ENCODE results near the gene CACNA2D4.
"Not testable (repeated sequence)": the region's sequence is repeated elsewhere in the genome, so short reads cannot be mapped to it uniquely, and the experiment has no call there.

Gene CACNA2D4

GRCh38 chr12:1829306-1829900 is 89.0 kb downstream of the CACNA2D4 start:
- no peak for DNase-seq

GRCh38 chr12:1828856-1829255 is 89.6 kb downstream of the CACNA2D4 start:
- DNase-seq: no peak

DNA sequence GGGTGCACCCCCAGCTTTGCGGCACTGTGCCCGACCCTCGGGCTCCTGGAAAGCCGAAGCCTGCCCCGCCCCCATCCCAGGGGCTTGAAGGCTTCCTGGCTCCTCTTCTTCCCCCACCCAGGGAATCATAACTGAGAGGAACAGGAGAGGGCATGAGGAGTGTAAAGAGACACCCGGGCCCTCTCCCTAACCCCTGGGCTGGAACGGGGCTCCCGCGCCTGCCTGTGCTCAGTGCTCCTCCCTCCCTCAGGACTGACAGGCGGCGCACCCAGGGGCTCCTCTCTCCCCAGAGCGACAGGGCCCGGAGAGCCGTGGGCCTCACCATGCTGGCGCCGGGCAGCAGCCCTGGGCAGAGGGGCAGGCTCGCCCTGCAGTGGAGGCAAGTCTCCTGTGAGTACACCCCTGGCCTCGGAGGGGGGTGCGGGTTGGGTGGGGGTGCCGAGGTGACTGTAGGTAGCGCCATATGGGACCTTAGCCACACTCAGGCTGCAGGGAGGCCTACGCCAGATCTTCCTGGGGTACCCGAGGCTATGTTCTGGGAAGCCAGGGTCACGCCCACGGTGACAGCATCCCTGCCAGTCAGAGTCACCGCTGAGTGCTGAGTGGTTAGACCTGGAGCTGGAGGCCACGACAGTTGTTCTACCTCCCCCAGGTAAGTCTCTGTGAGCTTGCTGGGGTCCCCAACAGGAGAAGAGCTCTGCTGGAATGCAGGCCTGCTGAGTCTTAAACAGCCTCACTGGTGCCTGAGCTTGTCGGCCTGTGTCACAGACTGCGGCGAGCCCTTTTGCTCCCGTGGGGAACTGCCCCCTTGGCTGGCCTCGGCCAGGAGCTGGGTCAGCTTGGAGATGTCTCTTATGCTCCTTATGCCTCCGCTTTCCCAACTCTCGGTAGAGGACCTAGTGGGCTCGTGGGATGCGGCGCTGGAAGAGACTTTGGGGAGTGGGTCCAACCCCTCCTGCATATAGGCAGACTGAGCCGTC is 90.3 kb downstream of the CACNA2D4 start:
- DNase-seq: no peak

- no peak for DNase-seq
Measured at GRCh38 chr12:1826867-1827705, 91.4 kb downstream of the CACNA2D4 start.

DNA sequence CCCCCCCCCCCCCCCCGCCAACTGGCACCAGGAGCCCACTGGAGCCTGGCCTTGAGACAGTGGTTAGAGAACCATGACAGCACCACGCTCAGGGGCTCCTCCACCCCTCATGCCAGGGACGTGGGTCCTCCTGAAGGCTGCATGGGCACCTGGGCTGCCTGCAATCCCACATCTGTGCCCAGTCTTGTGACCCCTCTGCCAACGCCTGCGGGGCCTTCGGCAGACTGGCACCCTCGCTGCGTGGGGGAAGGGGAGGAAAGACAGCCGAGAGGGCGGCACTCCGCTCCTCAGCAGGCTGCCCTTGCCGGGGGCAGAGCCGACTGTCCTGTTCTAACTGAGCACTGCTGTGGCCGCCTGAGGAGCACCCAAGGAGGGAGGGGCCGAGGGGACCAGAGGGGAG is 92.1 kb downstream of the CACNA2D4 start:
- no peak for DNase-seq

DNA sequence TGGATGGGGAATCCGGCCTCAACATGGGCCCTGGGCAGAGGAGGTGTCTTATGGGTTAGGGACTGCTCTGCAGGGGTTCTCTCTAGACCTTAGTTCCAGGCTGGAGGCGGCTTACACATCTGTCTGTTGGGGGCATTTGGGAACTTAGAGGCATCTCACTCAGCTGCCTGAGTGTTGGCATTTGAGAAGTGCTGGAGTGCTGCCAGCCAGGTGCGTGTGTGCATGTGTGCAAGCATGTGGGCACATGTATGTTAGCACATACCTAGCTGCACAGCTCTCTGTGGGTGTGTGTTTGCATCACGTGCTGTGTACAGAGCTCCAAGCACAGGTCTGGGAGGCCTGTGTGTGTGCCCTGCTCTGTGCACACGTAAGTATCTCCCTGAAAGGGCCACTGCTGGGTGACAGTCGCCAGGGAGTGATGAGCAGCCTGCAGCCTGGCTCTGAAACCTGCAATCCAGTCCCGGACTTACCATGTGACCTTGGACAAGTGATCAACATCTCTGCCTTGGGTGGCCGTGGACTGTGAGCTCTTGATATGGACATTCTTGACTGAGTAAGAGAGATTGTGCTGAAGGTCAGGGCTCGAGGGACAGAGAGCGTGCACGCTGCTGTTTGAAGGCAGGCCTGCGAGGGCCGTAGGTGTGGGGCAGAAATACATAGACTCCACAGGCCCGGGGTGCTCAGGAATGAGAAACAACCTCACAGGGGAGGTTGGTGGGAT is 92.9 kb downstream of the CACNA2D4 start:
- DNase-seq: no peak

DNA sequence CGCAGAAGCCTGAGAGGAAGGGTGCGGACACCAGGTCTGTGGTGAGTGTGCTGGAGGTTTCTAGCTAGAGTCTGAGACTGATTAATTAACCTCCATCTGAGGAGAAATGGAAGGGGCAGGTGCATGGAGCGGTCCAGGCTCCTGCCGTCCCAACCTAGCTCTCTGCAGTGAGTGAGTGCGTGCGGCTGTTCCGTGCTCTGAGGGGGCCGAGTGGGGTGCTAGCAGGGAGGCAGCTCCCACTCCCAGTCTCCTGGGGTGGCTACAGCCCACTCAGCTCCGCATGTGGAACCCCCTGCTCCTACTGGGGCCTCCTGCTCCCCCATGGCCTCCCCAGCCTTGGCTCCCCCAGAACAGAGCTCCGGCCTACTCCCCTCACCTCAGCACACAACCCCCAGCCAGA is 95.2 kb downstream of the CACNA2D4 start:
- DNase-seq: no peak

- no peak for DNase-seq
Measured at GRCh38 chr12:1822699-1823098, 95.8 kb downstream of the CACNA2D4 start.

GRCh38 chr12:1821805-1822204 is 96.6 kb downstream of the CACNA2D4 start:
- DNase-seq: no peak

- DNase-seq: no peak
Measured at GRCh38 chr12:1820896-1821291, 97.6 kb downstream of the CACNA2D4 start.

- DNase-seq: no peak
Measured at GRCh38 chr12:1820191-1820895, 98.1 kb downstream of the CACNA2D4 start, which contains the start of gene LRTM2. LRTM2 (plus strand) TSS chr12:1820565; CDS start chr12:1828149, 7,584 bp downstream.

GRCh38 chr12:1819571-1819970 is 98.9 kb downstream of the CACNA2D4 start:
- DNase-seq: no peak

- DNase-seq: no peak
Measured at GRCh38 chr12:1819050-1819449, 99.4 kb downstream of the CACNA2D4 start.

DNA sequence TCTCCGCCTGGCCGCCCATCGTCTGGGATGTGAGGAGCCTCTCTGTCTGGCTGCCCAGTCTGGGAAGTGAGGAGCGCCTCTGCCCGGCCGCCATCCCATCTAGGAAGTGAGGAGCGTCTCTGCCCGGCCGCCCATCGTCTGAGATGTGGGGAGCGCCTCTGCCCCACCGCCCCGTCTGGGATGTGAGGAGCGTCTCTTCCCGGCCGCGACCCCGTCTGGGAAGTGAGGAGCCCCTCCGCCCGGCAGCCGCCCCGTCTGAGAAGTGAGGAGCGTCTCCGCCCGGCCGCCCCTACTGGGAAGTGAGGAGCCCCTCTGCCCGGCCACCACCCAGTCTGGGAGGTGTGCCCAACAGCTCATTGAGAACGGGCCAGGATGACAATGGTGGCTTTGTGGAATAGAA is 100.5 kb downstream of the CACNA2D4 start:
- DNase-seq: not testable (repeated sequence)

DNA sequence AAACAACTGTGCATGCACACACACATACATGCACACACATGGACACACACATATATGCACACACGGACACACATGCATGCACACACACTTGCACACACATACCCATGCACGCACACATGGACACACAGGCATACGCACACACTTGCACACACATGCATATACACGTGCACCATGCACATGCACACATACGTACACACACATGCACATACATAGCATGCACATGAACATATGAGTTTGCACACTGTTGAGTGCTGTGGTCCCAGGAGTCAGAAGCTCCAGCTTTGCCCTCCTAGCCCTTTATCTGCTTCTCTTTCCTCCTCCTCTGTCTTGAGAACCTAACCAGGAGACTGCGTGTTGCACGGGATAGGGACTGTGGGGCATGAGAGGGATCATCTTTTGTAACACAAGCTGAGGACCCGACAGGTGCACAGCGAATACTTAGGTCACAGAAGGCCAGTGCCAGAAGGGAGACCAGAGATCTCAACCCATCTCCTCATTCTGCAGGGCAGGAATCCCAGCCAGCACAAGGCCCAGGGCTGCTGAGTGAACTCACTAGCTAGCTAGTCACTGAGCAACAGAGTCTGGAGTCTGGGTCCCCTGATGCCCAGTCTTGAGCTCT is 101.6 kb downstream of the CACNA2D4 start:
- DNase-seq: no peak

DNA sequence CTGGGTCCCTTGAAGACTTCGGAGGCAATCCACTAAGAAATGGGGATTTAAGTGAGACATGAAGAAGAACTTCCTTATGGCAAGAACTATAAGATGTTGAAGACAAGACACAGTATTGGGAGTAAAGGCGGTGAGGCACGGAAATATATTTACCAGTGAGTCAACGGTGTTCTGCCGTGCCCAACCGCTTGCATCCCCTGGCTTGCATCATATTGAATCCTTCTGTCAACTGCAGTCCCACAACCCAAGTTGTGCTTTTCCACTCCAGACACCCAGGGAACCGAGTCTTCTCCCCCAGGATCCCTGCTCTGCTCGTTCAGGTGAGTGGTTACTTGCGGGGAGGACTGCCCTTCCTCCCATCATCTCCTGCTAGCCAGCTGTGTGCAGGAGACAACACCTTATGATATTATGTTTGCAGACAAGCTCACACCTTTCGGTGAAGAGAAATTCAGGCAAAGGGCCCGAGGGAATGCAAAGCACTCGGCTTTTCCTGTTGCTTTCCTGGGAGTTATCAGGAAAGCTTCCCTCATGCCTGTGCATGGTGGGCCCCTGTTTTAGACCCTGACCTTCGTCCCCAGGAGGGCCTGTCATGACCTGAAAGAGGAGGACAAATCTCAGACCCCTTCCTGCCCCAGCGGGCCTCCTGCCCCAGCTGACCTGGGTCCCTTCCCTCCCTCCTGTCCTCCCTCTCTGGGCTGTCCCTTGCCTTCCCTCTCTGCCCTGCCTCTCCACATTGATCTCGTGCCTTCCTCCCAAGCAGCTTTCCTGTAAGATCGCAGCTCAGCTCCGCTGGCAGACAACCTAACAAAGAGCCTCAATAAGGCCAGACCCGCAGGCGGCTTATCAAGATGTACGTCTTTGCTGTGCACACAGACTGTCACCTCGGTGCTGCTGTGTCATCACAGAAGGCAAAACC is 102.4 kb downstream of the CACNA2D4 start:
- DNase-seq: no peak

DNA sequence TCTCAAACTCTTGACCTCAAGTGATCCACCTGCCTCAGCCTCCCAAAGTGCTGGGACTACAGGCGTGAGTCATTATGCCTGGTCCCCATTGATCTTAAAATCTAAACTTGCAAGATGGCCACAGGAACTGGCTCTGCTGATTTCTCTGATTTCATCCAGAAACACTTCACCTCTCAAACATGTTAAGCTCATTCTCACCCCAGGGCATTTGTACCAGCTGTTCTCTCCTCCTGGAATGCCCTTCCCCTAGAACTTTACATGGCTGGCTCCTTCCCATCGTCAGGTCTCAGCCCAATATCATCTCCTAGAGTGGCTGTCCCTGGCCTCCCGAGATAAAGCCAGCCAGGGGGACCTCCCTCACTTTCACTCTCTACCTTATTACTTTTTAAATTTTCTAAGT is 103.3 kb downstream of the CACNA2D4 start:
- no peak for DNase-seq

- DNase-seq: no peak
Measured at GRCh38 chr12:1814266-1814665, 104.2 kb downstream of the CACNA2D4 start.

GRCh38 chr12:1812650-1813302 is 105.7 kb downstream of the CACNA2D4 start:
- DNase-seq: no peak

DNA sequence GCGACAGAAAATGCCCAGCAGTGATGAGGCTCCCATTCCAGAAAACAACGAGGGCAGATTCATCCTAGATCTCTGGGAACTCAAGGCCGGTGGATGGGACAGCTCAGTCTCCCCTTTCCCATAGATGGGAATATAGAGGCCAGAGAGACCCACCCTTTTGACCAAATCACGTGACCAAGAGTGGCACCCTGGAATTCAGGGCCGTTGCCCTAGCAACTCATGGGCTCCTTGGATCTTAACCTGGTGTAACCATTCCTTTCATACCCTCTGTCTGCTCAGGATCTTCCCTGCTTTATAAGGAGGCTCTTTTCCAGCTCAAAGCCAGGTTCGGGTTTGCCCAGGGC is 106.5 kb downstream of the CACNA2D4 start:
- no peak for DNase-seq
